Measurements from ENCODE around the gene BECN2.

DNA sequence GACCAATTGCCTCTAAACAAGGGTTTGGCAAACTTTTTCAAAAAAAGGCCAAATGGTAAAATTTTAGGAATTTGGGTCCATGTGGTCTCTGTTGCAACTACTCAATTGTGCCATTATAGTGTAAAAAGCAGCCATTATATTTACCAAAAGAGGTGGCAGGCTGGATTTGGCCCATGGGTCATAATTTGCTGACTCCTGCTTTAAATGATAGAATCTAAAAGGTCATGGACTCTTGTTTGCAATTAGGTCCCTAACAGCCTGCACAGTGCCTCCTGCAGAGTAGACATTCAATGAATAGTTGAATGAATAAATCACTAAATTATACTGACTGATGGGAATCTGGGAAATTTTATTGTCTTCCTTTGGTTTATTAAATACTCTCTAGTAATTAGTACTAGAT lies 6.2 kb downstream of the BECN2 start:
- TF ChIP-seq, protein P1, sequence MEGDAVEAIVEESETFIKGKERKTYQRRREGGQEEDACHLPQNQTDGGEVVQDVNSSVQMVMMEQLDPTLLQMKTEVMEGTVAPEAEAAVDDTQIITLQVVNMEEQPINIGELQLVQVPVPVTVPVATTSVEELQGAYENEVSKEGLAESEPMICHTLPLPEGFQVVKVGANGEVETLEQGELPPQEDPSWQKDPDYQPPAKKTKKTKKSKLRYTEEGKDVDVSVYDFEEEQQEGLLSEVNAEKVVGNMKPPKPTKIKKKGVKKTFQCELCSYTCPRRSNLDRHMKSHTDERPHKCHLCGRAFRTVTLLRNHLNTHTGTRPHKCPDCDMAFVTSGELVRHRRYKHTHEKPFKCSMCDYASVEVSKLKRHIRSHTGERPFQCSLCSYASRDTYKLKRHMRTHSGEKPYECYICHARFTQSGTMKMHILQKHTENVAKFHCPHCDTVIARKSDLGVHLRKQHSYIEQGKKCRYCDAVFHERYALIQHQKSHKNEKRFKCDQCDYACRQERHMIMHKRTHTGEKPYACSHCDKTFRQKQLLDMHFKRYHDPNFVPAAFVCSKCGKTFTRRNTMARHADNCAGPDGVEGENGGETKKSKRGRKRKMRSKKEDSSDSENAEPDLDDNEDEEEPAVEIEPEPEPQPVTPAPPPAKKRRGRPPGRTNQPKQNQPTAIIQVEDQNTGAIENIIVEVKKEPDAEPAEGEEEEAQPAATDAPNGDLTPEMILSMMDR (IDR thresholded peaks at IDR 0.05; ENCODE audit: extremely low read depth in 1 of 2, insufficient read depth in 1 of 2, low read depth in 1 of 2, low read length in 2 of 2) = no peak
- TF ChIP-seq EZH2 (IDR thresholded peaks at IDR 0.05; ENCODE audit: borderline replicate concordance, low read depth, low read length, severe bottlenecking) = no peak
- no peak for TF ChIP-seq POLR2A (IDR thresholded peaks at IDR 0.05; ENCODE audit: low read depth, low read length)
- TF ChIP-seq MYC (IDR thresholded peaks at IDR 0.05; ENCODE audit: low read depth, low read length) = no peak
- no peak for TF ChIP-seq POLR2AphosphoS5 (IDR thresholded peaks at IDR 0.05; ENCODE audit: insufficient read depth, low read depth, low read length)
- TF ChIP-seq, protein P2, sequence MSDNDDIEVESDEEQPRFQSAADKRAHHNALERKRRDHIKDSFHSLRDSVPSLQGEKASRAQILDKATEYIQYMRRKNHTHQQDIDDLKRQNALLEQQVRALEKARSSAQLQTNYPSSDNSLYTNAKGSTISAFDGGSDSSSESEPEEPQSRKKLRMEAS (IDR thresholded peaks at IDR 0.05; ENCODE audit: insufficient read depth, insufficient read length) = no peak
- no peak for TF ChIP-seq GATA2 (IDR thresholded peaks at IDR 0.05; ENCODE audit: insufficient read depth, insufficient read length, low read depth, low read length)
- TF ChIP-seq JUN (IDR thresholded peaks at IDR 0.05; ENCODE audit: borderline replicate concordance, insufficient read depth, insufficient read length, low read depth) = no peak
- no peak for TF ChIP-seq FOS (IDR thresholded peaks at IDR 0.05; ENCODE audit: borderline replicate concordance, insufficient read depth, low read length)
